ENCODE results near the gene FAM117B.

FAM117B gene

DNA sequence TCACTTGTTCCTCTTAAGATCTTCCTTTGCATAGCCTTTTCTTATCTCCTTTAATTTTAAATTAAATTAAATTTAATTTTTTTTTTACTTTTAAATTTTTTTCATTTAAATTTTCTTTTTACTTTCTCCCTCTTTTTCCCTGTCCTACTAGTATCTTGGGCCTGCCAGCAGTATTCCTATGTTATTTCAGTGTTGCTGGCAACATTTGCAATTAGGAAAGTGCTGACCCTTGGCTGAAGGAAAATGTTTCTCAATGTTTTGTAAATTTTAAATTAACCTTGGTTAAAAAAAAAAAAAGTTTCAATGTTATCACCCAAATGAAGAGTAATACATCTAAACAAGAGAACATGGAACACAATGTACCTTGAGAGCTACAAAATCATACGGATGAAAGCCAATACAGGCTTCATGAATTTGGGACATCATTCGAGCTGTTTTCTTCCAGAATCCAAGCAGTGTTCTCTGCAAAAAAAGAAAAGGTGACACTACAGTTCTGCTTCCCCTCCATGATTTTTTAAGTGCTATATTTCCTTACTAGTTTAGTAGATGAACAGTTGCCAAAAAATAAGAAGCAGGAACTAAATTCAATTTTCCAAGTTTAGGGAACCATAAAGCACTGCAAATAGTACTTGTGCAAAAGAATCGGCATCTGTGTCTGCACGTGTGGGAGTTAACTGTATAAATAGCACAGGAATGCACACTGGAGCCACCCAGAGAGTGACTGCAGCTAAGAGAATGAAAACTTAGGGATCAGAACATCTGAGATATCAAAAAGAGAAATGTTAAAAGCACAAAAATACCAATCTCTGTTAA lies 181.0 kb downstream of the FAM117B start:
- DNase-seq (ENCODE audit: low read depth): no peak

DNA sequence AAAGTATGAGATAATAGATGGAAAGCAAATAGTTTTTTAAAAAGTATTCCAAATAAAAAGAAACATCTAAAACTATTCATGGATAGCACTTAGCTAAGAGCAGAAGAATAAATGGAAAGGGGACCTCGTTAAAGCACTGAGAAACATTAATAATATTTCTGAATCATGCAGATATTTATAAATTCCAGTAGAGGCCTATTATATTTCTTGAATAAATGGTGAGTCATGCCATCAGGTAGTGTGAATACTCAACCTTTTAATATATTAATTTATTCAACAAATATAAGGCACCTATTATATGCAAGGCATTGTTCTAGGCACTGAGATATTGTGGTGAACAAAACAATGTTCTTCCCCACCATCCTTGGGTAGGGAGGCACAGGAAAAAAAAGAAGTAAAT lies 183.0 kb downstream of the FAM117B start:
- DNase-seq (ENCODE audit: low read depth): no peak

DNA sequence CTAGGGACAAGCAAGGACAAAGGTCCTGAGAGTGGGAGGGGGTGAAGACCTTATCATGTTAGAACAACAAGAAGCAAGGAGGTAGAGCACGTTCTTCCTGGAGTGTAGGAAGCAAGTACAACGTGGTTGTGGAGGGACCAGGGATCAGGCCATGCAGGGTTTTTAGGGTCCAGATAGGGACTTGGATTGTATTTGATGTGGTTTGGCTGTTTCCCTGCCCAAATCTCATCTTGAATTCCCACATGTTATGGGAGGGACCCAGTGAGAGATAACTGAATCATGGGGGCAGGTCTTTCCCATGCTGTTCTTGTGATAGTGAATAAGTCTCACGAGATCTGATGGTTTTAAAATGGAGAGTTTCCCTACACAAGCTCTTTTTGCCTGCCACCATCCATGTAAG lies 183.6 kb downstream of the FAM117B start:
- DNase-seq (ENCODE audit: low read depth): no peak

Measured in stimulated activated CD8-positive, alpha-beta memory T cell treated with anti-CD3 and anti-CD28 coated beads, Interleukin-15, amount 100 ng/mL, for 24 hours (primary cell).